ENCODE data around the gene UBE2H. TPM values are rescaled to one million over a fixed set of nuclear protein-coding genes. Genes with fewer than 3 reads are reported as not detected.

Gene UBE2H
- total and polyA plus RNA-seq, 2 of the 4 experiments (the other 2 are of a cell fraction): 34.6 to 49.4 TPM

DNA sequence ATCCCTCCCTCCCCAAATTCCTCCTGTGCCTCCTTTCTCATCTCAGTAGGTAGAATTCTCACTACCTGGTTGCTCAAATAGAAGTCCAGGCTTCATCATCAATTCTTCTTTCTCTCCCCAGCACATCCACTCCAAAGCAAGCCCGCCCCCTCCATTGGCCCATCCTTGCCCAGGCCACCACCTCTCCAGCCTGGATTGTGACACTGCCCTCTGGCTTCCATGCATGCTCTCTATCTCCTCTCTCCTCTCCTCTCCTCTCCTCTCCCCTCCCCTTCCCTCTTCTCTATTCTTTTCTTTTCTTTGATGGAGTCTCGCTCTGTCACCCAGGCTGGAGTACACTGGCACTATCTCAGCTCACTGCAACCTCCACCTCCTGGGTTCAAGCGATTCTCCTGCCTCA lies 144.9 kb downstream of the UBE2H start:
- ChIA-PET POLR2A (ENCODE audit: unreplicated experiment) (no interaction called here), CTCF (no interaction called here)
- H3K4me3 ChIP-seq (ENCODE audit: insufficient read depth, low read depth, low read length): no peak overlapping the region
- H3K27ac ChIP-seq (ENCODE audit: insufficient read depth, low read length): no peak overlapping the region
- no peak overlapping the region for H3K4ac ChIP-seq (ENCODE audit: low read depth, low read length)
- TF ChIP-seq MAZ (IDR thresholded peaks at IDR 0.05; ENCODE audit: borderline replicate concordance, low read depth, low read length): no peak
- no peak for TF ChIP-seq MAFK (IDR thresholded peaks at IDR 0.05; ENCODE audit: low read depth, low read length)
- TF ChIP-seq, protein P1, sequence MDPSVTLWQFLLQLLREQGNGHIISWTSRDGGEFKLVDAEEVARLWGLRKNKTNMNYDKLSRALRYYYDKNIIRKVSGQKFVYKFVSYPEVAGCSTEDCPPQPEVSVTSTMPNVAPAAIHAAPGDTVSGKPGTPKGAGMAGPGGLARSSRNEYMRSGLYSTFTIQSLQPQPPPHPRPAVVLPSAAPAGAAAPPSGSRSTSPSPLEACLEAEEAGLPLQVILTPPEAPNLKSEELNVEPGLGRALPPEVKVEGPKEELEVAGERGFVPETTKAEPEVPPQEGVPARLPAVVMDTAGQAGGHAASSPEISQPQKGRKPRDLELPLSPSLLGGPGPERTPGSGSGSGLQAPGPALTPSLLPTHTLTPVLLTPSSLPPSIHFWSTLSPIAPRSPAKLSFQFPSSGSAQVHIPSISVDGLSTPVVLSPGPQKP (IDR thresholded peaks at IDR 0.05; ENCODE audit: borderline replicate concordance, low read depth, low read length): no peak
- no peak for TF ChIP-seq POLR2A (IDR thresholded peaks at IDR 0.05; ENCODE audit: low read depth, low read length)
- no peak for TF ChIP-seq FOS (IDR thresholded peaks at IDR 0.05; ENCODE audit: low read depth, low read length)
- no peak for TF ChIP-seq BHLHE40 (IDR thresholded peaks at IDR 0.05; ENCODE audit: low read depth, low read length)
- TF ChIP-seq, protein P2, sequence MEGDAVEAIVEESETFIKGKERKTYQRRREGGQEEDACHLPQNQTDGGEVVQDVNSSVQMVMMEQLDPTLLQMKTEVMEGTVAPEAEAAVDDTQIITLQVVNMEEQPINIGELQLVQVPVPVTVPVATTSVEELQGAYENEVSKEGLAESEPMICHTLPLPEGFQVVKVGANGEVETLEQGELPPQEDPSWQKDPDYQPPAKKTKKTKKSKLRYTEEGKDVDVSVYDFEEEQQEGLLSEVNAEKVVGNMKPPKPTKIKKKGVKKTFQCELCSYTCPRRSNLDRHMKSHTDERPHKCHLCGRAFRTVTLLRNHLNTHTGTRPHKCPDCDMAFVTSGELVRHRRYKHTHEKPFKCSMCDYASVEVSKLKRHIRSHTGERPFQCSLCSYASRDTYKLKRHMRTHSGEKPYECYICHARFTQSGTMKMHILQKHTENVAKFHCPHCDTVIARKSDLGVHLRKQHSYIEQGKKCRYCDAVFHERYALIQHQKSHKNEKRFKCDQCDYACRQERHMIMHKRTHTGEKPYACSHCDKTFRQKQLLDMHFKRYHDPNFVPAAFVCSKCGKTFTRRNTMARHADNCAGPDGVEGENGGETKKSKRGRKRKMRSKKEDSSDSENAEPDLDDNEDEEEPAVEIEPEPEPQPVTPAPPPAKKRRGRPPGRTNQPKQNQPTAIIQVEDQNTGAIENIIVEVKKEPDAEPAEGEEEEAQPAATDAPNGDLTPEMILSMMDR (conservative IDR thresholded peaks at IDR 0.05; ENCODE audit: low read depth, low read length): no peak
- TF ChIP-seq, protein P3, sequence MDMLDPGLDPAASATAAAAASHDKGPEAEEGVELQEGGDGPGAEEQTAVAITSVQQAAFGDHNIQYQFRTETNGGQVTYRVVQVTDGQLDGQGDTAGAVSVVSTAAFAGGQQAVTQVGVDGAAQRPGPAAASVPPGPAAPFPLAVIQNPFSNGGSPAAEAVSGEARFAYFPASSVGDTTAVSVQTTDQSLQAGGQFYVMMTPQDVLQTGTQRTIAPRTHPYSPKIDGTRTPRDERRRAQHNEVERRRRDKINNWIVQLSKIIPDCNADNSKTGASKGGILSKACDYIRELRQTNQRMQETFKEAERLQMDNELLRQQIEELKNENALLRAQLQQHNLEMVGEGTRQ (IDR thresholded peaks at IDR 0.05; ENCODE audit: low read depth, low read length): no peak
- no peak for TF ChIP-seq RCOR1 (IDR thresholded peaks at IDR 0.05; ENCODE audit: insufficient replicate concordance, low read length)
- TF ChIP-seq CHD1 (IDR thresholded peaks at IDR 0.05; ENCODE audit: low read depth, low read length): no peak
- TF ChIP-seq SMC3 (IDR thresholded peaks at IDR 0.05; ENCODE audit: low read depth, low read length): no peak
- no peak for TF ChIP-seq CEBPB (IDR thresholded peaks at IDR 0.05; ENCODE audit: low read depth, low read length)
- TF ChIP-seq RFX5 (IDR thresholded peaks at IDR 0.05; ENCODE audit: low read depth, low read length): no peak
- no peak for TF ChIP-seq NFE2L2 (IDR thresholded peaks at IDR 0.05; ENCODE audit: low read depth, low read length)
- no peak for TF ChIP-seq RAD21 (IDR thresholded peaks at IDR 0.05; ENCODE audit: low read length)
- TF ChIP-seq MXI1 (IDR thresholded peaks at IDR 0.05; ENCODE audit: borderline replicate concordance, low read depth, low read length): no peak
- ATAC-seq (ENCODE audit: low read depth): no peak
- DNase-seq: no peak
- H3K36me3 ChIP-seq (ENCODE audit: control insufficient read depth, insufficient read depth, low read length): no peaks in the 10 kb centered on the region
- no TSS peak for BruUV-seq (replicated peaks)
- H2AK5ac ChIP-seq (ENCODE audit: low read depth, low read length): no peak overlapping the region
- H3K9me1 ChIP-seq (ENCODE audit: insufficient read depth, low read length): no peaks in the 10 kb centered on the region
- no peaks in the 10 kb centered on the region for H3K4me1 ChIP-seq (ENCODE audit: control insufficient read depth, insufficient read depth, low read length)
- intact Hi-C loops (cut with micrococcal nuclease) (no loop called here), dilution Hi-C loops (cut with HindIII; ENCODE audit: low sequenced_read_pairs, unreplicated experiment) (no loop called here), in situ Hi-C loops (cut with MboI; ENCODE audit: low sequenced_read_pairs) (no loop called here)
- H3K27me3 ChIP-seq (ENCODE audit: control insufficient read depth, insufficient read depth, low read length): peaks cover 3% of the 10 kb centered on the region; the same call in 1 of the 2 replicates
- H3K9ac ChIP-seq (ENCODE audit: low read depth, low read length): no peak overlapping the region
- no peak overlapping the region for H3K4me2 ChIP-seq (ENCODE audit: low read depth, low read length)
- no peak overlapping the region for H2AFZ ChIP-seq (replicated peaks; ENCODE audit: low read length, poor library complexity)
- no peak overlapping the region for H3K18ac ChIP-seq (ENCODE audit: low read depth, low read length)
- H2BK20ac ChIP-seq (ENCODE audit: low read depth, low read length): no peak overlapping the region
- no peak overlapping the region for H3K23ac ChIP-seq (ENCODE audit: low read depth, low read length)
- H2BK15ac ChIP-seq (ENCODE audit: low read depth, low read length): no peak overlapping the region
- H3K14ac ChIP-seq (replicated peaks; ENCODE audit: low read depth, low read length): no peak overlapping the region
- H3K56ac ChIP-seq (ENCODE audit: extremely low read depth, insufficient read depth, low read length): no peak overlapping the region
- H4K91ac ChIP-seq (ENCODE audit: insufficient read depth, low read depth, low read length): no peak overlapping the region
- H2BK5ac ChIP-seq (ENCODE audit: low read depth, low read length, poor library complexity, severe bottlenecking): no peak overlapping the region
- WGBS, 2 experiments (ENCODE audit: extremely low coverage in 2 of 2, insufficient read length in 1 of 2): no CpG with 5 or more reads among the region's 3 CpGs
- H3K9me3 ChIP-seq (ENCODE audit: control insufficient read depth, insufficient read depth, low read length): no peaks in the 10 kb centered on the region
- no peaks in the 10 kb centered on the region for H4K20me1 ChIP-seq (ENCODE audit: insufficient read depth, low read length)
- no peak overlapping the region for H2AK9ac ChIP-seq (replicated peaks; ENCODE audit: low read depth, low read length, poor library complexity)
- no peaks in the 10 kb centered on the region for H3K79me1 ChIP-seq (ENCODE audit: low read depth in 1 of 2, low read length in 2 of 2)
- H4K8ac ChIP-seq (ENCODE audit: low read depth in 2 of 2, low read length in 2 of 2): no peak overlapping the region
- H4K5ac ChIP-seq (ENCODE audit: low read depth, low read length): no peak overlapping the region
- no peak overlapping the region for H2BK120ac ChIP-seq (ENCODE audit: low read depth, low read length)

Data from IMR-90 (cell line).